ENCODE results near the gene VIT.

VIT gene

DNA sequence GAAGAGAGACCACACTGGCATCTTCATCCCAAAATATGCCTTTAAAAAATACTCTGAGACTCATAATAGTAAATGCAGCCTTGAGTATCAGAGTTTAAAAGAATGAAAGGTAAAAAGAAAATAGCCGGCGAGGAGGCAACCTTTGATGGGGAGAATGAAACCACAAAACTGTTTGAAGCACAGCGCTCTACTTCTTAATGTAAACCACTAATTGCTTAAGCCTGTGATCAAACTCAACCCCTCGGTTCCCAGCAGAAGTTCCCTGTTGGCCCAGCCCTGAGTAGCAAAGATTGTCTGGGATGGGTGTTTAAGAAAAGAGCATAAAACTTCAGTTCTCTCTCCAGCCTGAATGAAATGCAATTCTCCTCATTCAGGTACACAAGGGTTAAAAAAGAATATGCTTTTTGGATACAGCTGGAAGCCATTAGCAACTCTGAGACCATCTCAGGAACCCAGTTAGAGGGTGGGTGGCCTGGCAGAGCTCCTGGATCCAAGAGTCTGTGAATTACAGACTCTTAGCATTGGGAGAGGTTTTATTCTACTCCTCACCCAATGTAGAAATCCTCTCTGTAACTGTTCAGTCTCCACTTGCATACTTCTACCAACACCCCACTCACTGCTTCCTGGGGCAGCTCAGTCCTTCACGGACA, 44.8 kb downstream of the VIT start:
- DNase-seq (ENCODE audit: insufficient read length, low spot score) = no peak
- FAIRE-seq = no peak
- TF ChIP-seq SPI1 (IDR thresholded peaks at IDR 0.05; ENCODE audit: low read depth, low read length) = no peak
- TF ChIP-seq PAX5 (IDR thresholded peaks at IDR 0.05; ENCODE audit: insufficient read depth, low read length, severe bottlenecking) = no peak
- no peak for TF ChIP-seq POLR2AphosphoS5 (IDR thresholded peaks at IDR 0.05; ENCODE audit: low read depth, low read length)
- no peak for TF ChIP-seq TAF1 (IDR thresholded peaks at IDR 0.05; ENCODE audit: low read depth, low read length)
- no peak for TF ChIP-seq POU2F2 (IDR thresholded peaks at IDR 0.05; ENCODE audit: low read depth, low read length)
- no peak for TF ChIP-seq POLR2A (IDR thresholded peaks at IDR 0.05; ENCODE audit: low read depth, low read length)

DNA sequence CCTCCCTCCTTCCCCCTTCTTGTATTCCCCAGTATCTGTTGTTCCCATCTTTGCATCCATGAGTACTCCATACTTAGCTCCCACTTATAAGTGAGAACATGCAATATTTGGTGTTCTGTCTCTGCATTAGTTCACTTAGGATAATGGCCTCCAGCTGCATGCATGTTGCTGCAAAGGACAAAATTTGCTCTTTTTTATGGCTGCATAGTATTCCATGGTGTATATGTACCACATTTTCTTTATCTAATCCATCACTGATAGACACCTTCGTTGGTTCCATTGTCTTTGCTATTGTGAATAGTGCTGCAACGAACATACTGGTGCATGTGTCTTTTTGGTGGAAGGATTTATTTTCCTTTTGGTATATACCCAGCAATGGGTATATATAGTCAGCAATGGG, 47.4 kb downstream of the VIT start:
- DNase-seq (ENCODE audit: insufficient read length, low spot score) (no peak), FAIRE-seq (no peak)
- TF ChIP-seq POU2F2 (IDR thresholded peaks at IDR 0.05; ENCODE audit: low read depth, low read length) (no peak), SPI1 (IDR thresholded peaks at IDR 0.05; ENCODE audit: low read depth, low read length) (no peak), POLR2A (IDR thresholded peaks at IDR 0.05; ENCODE audit: low read depth, low read length) (no peak), TAF1 (IDR thresholded peaks at IDR 0.05; ENCODE audit: low read depth, low read length) (no peak), POLR2AphosphoS5 (IDR thresholded peaks at IDR 0.05; ENCODE audit: low read depth, low read length) (no peak), PAX5 (IDR thresholded peaks at IDR 0.05; ENCODE audit: insufficient read depth, low read length, severe bottlenecking) (no peak)

DNA sequence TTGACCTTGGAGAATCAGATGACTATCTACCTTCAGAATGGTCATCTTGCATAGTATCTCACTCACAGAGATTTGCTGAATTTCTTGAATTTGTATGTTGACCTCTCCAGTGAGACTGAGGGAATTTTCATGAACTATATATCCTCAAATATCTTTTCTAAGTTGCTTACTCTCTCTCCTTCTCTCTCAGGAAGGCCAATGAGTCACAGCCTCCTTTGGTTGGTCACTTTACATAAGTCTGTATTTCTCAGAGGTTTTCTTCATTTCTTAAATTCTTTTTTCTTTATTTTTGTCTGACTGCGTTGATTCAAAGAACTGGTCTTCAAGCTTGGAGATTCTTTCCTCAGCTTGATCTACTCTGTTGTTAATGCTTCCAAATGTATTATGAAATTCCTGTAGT, 51.7 kb downstream of the VIT start:
- TF ChIP-seq POLR2AphosphoS5 (IDR thresholded peaks at IDR 0.05; ENCODE audit: low read depth, low read length) (no peak), POU2F2 (IDR thresholded peaks at IDR 0.05; ENCODE audit: low read depth, low read length) (no peak), PAX5 (IDR thresholded peaks at IDR 0.05; ENCODE audit: insufficient read depth, low read length, severe bottlenecking) (no peak), TAF1 (IDR thresholded peaks at IDR 0.05; ENCODE audit: low read depth, low read length) (no peak), POLR2A (IDR thresholded peaks at IDR 0.05; ENCODE audit: low read depth, low read length) (no peak), SPI1 (IDR thresholded peaks at IDR 0.05; ENCODE audit: low read depth, low read length) (no peak)
- FAIRE-seq (no peak), DNase-seq (ENCODE audit: insufficient read length, low spot score) (no peak)

DNA sequence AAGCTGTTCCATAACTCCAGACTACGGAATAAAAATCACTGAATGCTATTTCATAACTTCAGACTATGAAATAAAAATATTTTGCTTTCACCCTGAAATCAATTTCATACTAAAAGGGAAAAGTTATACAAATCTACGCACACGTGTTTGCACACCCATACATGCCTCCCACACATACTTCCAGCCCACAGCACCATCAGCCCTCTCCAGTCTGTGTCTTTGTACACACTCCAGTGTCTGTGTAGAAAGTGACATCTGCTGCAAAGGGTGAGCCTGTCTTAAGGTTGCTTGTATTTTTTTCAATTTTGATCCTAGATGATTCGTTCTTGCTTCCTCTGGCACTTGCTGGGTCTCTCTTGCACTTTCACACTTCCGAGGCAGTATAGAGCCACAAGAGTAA, 53.6 kb downstream of the VIT start:
- DNase-seq (ENCODE audit: insufficient read length, low spot score) = no peak
- no peak for TF ChIP-seq TAF1 (IDR thresholded peaks at IDR 0.05; ENCODE audit: low read depth, low read length)
- FAIRE-seq = no peak

DNA sequence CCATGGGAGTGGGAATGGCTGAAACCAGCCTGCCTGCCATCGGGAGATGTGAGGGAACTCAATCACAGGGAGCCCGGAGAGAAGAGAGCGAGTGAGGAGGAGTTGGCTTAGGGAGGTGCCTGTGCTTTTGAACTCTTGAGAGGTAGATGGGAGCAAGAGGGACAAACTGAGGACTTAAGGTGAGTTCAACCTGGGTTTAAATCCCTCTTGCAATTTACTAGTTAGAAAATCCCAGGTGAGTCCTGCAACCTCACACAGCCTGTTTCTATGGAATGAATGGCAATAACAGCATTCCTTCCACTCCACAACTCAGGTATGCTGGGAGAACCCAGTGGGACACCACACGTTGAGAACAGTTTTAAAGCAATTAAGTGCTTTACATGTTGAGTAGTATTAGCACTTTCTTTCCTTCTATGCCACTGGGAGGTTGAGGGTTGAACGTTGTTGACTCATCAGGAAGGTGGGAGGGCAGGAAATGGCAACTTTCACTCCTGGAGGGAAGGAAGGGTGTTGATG, 57.3 kb downstream of the VIT start:
- TF ChIP-seq PAX5 (IDR thresholded peaks at IDR 0.05; ENCODE audit: insufficient read depth, low read length, severe bottlenecking) (no peak), TAF1 (IDR thresholded peaks at IDR 0.05; ENCODE audit: low read depth, low read length) (no peak), POU2F2 (IDR thresholded peaks at IDR 0.05; ENCODE audit: low read depth, low read length) (no peak), POLR2AphosphoS5 (IDR thresholded peaks at IDR 0.05; ENCODE audit: low read depth, low read length) (no peak), SPI1 (IDR thresholded peaks at IDR 0.05; ENCODE audit: low read depth, low read length) (no peak), POLR2A (IDR thresholded peaks at IDR 0.05; ENCODE audit: low read depth, low read length) (no peak)
- DNase-seq (ENCODE audit: insufficient read length, low spot score) = no peak
- no peak for FAIRE-seq

DNA sequence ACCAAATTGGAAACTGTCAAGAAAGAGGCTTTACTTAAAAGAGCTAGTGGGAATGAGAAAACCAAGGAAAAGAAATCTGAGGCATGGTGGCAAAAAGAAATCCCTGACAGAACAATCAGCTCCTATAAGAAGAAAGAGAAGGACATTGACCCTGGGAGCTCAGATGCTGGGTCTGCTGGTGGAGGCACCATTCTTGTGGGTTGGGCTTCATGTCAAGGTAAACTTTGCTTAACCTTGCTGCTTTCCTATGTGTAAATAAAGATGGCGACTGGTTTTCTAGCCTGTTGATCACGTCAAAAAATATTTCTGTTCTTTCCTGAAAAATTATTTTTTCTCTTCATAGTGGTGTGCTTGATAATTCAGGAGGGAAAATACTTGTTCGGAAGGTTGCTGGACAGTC, 58.1 kb downstream of the VIT start:
- TF ChIP-seq TAF1 (IDR thresholded peaks at IDR 0.05; ENCODE audit: low read depth, low read length) (no peak), SPI1 (IDR thresholded peaks at IDR 0.05; ENCODE audit: low read depth, low read length) (no peak), POLR2A (IDR thresholded peaks at IDR 0.05; ENCODE audit: low read depth, low read length) (no peak), POU2F2 (IDR thresholded peaks at IDR 0.05; ENCODE audit: low read depth, low read length) (no peak), POLR2AphosphoS5 (IDR thresholded peaks at IDR 0.05; ENCODE audit: low read depth, low read length) (no peak), PAX5 (IDR thresholded peaks at IDR 0.05; ENCODE audit: insufficient read depth, low read length, severe bottlenecking) (no peak)
- DNase-seq (ENCODE audit: insufficient read length, low spot score) (no peak), FAIRE-seq (no peak)

DNA sequence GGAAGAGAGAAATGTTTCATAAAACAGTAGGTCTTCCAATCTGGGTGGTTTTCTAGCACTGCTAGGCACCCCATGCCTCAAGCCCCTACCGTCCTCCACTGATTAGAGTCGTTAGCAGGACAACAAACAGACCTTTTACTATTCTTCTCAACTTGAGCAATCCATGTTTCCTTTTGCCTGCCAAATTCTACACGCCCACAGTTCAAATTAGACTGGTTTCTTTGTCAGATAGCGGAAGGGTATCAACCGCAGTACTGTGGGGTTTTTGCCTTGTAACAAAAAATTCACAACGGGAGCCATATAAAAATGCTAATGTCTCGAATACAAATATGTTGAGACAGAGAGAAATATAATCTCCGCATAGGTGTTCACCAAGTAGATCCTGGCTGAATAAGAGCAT, 59.9 kb downstream of the VIT start:
- no peak for FAIRE-seq
- DNase-seq (ENCODE audit: insufficient read length, low spot score) = no peak
- TF ChIP-seq POLR2A (IDR thresholded peaks at IDR 0.05; ENCODE audit: low read depth, low read length) = no peak

DNA sequence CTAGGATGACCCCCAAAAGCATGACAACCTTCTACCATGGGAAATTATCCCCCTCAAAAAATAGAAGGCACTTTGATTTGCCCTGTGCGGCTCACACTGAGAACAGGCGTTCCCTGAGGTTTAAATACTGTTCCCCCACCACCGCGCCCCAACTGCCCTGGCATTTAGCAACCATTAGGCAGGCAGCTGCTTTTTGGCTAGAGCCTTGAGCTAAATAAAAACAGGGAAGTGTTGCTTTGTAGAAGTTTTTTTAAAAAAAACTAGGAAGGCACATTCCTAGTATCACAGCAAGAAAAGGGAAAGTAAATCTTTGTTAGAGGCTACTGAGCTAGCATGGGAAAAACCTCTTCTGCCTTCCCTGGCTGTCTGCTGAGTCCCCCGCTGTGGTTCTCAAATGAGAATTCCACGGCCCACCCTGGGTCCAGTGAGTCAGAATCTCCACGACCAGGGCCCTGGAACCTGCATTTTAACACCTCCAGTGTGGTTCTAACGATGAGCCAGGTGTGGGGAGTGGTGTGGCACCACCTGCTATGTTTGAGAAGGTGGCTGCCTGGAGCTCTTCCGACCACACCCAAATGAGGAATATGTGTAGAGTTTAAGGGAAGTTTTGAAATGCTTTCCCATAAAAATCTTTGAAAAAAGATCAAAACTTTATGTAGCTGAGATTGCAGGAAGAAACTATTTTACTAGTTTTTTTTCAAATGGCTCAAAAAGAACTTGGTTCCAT, 66.4 kb downstream of the VIT start:
- no peak for DNase-seq (ENCODE audit: insufficient read length, low spot score)
- no peak for TF ChIP-seq POLR2A (IDR thresholded peaks at IDR 0.05; ENCODE audit: low read depth, low read length)
- no peak for FAIRE-seq

DNA sequence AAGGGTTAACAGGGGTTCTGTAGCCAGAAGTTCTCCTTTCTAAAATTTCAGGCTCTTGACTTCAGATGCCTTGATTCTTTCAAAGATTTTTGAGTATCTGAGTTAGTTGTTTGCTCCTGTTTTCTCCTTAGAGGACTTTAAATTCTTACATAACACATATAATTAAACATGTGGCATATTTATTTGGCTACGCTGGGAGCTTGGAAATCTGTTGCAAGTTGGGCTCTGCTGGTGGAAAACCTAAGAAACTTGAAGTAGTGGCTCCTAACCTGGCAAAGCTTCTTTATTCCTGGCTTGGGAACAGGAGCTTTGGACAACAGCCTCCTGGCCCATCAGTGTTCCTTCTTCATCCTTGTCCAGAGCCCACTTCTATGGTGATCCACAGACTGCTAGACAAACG, 72.6 kb downstream of the VIT start:
- no peak for TF ChIP-seq POU2F2 (IDR thresholded peaks at IDR 0.05; ENCODE audit: low read depth, low read length)
- TF ChIP-seq TAF1 (IDR thresholded peaks at IDR 0.05; ENCODE audit: low read depth, low read length) = no peak
- TF ChIP-seq SPI1 (IDR thresholded peaks at IDR 0.05; ENCODE audit: low read depth, low read length) = no peak
- TF ChIP-seq POLR2AphosphoS5 (IDR thresholded peaks at IDR 0.05; ENCODE audit: low read depth, low read length) = no peak
- no peak for TF ChIP-seq POLR2A (IDR thresholded peaks at IDR 0.05; ENCODE audit: low read depth, low read length)
- TF ChIP-seq PAX5 (IDR thresholded peaks at IDR 0.05; ENCODE audit: insufficient read depth, low read length, severe bottlenecking) = no peak
- FAIRE-seq (no peak), DNase-seq (ENCODE audit: insufficient read length, low spot score) (no peak)

DNA sequence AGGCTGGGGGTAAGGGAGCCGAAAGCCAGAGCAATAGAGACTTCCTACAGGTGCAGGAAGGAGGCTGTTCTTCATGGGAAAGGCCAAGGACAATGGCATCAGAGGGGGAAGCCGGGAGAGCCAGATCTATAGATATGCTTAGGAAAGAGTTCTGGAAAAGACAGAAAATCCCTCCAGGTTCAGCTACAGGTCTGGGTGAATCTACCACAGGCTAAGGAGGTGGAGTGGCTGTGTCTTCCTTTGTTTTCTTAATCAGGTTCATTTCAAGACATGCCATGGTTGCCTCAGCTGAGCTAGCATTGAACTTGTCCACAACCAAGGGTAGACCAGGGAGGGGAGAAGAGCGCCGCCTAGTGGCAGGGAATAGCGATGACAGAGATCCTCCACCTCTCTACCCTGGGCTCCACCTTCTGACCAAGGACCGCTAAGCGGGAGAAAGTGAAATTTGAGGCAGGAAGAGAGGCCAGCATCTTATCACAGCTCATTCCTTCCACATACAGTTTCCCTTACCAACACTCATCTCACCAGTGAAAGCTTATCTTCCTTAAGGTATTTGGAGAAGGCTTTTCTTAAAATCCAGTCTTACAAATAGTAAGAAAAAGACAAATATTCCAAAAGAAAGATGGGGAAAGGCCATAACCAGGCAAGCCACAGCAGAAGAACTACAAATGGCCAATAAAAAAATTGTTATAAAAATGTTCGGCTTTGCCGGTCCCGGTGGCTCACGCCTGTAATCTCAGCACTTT, 74.2 kb downstream of the VIT start:
- DNase-seq (ENCODE audit: insufficient read length, low spot score) = peak; percentile 27
- peak; percentile 56 for FAIRE-seq
- TF ChIP-seq PAX5 (IDR thresholded peaks at IDR 0.05; ENCODE audit: insufficient read depth, low read length, severe bottlenecking) = no peak
- TF ChIP-seq POU2F2 (IDR thresholded peaks at IDR 0.05; ENCODE audit: low read depth, low read length) = no peak
- TF ChIP-seq SPI1 (IDR thresholded peaks at IDR 0.05; ENCODE audit: low read depth, low read length) = no peak
- no peak for TF ChIP-seq TAF1 (IDR thresholded peaks at IDR 0.05; ENCODE audit: low read depth, low read length)
- TF ChIP-seq POLR2A (IDR thresholded peaks at IDR 0.05; ENCODE audit: low read depth, low read length) = no peak
- no peak for TF ChIP-seq POLR2AphosphoS5 (IDR thresholded peaks at IDR 0.05; ENCODE audit: low read depth, low read length)

Data from GM12891 (cell line).